Measurements from ENCODE around the gene AIFM1.

DNA sequence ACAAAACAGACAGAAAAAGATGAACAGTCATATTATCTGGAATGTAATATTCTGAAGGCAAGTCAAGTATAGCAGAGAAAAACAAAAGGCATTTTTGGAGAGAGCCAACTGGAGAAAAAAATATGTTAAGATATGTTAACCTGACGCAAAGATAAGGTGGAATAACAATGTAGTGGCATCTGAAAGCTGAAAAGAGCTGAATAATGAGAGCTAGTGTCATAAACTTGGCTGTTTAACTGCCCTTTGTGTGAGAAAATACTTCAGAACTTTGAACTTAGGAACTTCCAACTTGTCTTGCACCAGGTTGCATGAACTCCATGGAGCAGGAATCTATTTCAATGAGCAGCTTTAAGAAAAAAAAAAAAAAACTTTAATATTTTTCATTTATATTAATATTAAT is 39.0 kb upstream of the AIFM1 start:
- no peak for TF ChIP-seq ZFP3 (CRISPR knock-in tag; IDR thresholded peaks at IDR 0.05)
- no peak for TF ChIP-seq ARNTL (CRISPR knock-in tag; IDR thresholded peaks at IDR 0.05; ENCODE audit: borderline replicate concordance, low read depth)
- TF ChIP-seq ISL1 (CRISPR knock-in tag; IDR thresholded peaks at IDR 0.05) = no peak
- no peak for TF ChIP-seq ESRRG (CRISPR knock-in tag; IDR thresholded peaks at IDR 0.05)
- TF ChIP-seq, protein P1, sequence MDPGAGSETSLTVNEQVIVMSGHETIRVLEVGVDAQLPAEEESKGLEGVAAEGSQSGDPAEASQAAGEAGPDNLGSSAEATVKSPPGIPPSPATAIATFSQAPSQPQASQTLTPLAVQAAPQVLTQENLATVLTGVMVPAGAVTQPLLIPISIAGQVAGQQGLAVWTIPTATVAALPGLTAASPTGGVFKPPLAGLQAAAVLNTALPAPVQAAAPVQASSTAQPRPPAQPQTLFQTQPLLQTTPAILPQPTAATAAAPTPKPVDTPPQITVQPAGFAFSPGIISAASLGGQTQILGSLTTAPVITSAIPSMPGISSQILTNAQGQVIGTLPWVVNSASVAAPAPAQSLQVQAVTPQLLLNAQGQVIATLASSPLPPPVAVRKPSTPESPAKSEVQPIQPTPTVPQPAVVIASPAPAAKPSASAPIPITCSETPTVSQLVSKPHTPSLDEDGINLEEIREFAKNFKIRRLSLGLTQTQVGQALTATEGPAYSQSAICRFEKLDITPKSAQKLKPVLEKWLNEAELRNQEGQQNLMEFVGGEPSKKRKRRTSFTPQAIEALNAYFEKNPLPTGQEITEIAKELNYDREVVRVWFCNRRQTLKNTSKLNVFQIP (CRISPR knock-in tag; IDR thresholded peaks at IDR 0.05; ENCODE audit: borderline replicate concordance, low read depth) = no peak
- TF ChIP-seq, protein P2, sequence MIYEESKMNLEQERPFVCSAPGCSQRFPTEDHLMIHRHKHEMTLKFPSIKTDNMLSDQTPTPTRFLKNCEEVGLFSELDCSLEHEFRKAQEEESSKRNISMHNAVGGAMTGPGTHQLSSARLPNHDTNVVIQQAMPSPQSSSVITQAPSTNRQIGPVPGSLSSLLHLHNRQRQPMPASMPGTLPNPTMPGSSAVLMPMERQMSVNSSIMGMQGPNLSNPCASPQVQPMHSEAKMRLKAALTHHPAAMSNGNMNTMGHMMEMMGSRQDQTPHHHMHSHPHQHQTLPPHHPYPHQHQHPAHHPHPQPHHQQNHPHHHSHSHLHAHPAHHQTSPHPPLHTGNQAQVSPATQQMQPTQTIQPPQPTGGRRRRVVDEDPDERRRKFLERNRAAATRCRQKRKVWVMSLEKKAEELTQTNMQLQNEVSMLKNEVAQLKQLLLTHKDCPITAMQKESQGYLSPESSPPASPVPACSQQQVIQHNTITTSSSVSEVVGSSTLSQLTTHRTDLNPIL (CRISPR knock-in tag; IDR thresholded peaks at IDR 0.05; ENCODE audit: low read depth) = no peak
- TF ChIP-seq, protein P3, sequence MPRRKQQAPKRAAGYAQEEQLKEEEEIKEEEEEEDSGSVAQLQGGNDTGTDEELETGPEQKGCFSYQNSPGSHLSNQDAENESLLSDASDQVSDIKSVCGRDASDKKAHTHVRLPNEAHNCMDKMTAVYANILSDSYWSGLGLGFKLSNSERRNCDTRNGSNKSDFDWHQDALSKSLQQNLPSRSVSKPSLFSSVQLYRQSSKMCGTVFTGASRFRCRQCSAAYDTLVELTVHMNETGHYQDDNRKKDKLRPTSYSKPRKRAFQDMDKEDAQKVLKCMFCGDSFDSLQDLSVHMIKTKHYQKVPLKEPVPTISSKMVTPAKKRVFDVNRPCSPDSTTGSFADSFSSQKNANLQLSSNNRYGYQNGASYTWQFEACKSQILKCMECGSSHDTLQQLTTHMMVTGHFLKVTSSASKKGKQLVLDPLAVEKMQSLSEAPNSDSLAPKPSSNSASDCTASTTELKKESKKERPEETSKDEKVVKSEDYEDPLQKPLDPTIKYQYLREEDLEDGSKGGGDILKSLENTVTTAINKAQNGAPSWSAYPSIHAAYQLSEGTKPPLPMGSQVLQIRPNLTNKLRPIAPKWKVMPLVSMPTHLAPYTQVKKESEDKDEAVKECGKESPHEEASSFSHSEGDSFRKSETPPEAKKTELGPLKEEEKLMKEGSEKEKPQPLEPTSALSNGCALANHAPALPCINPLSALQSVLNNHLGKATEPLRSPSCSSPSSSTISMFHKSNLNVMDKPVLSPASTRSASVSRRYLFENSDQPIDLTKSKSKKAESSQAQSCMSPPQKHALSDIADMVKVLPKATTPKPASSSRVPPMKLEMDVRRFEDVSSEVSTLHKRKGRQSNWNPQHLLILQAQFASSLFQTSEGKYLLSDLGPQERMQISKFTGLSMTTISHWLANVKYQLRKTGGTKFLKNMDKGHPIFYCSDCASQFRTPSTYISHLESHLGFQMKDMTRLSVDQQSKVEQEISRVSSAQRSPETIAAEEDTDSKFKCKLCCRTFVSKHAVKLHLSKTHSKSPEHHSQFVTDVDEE (CRISPR knock-in tag; IDR thresholded peaks at IDR 0.05) = no peak
- TF ChIP-seq RARB (CRISPR knock-in tag; IDR thresholded peaks at IDR 0.05) = no peak
- no peak for TF ChIP-seq ZNF70 (CRISPR knock-in tag; IDR thresholded peaks at IDR 0.05)
- TF ChIP-seq, protein P4, sequence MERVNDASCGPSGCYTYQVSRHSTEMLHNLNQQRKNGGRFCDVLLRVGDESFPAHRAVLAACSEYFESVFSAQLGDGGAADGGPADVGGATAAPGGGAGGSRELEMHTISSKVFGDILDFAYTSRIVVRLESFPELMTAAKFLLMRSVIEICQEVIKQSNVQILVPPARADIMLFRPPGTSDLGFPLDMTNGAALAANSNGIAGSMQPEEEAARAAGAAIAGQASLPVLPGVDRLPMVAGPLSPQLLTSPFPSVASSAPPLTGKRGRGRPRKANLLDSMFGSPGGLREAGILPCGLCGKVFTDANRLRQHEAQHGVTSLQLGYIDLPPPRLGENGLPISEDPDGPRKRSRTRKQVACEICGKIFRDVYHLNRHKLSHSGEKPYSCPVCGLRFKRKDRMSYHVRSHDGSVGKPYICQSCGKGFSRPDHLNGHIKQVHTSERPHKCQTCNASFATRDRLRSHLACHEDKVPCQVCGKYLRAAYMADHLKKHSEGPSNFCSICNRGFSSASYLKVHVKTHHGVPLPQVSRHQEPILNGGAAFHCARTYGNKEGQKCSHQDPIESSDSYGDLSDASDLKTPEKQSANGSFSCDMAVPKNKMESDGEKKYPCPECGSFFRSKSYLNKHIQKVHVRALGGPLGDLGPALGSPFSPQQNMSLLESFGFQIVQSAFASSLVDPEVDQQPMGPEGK (CRISPR knock-in tag; IDR thresholded peaks at IDR 0.05; ENCODE audit: borderline replicate concordance) = no peak
- TF ChIP-seq PPARA (CRISPR knock-in tag; IDR thresholded peaks at IDR 0.05; ENCODE audit: borderline replicate concordance) = no peak
- TF ChIP-seq SNAI2 (CRISPR knock-in tag; IDR thresholded peaks at IDR 0.05) = no peak
